Fibroblast of pulmonary artery (primary cell): Measurements from ENCODE around the gene FHOD3.
"Not testable (repeated sequence)": the region's sequence is repeated elsewhere in the genome, so short reads cannot be mapped to it uniquely, and the experiment has no call there.

Experiments
- DNase-seq: peaks from one replicate; pipeline ENCODE4 v3.0.0-alpha.2; 2010; ENCODE audit warnings: low read depth
- H3K4me3 ChIP-seq: replicated peaks from 2 replicates; pipeline ENCODE4 v1.5.1; 2011; ENCODE audit warnings: low read depth, mild to moderate bottlenecking, control low read depth, low read length, moderate library complexity
- CTCF ChIP-seq: IDR thresholded peaks from 2 replicates; pipeline ENCODE4 v1.5.1; 2011; ENCODE audit warnings: mild to moderate bottlenecking, control low read depth, low read length, inconsistent platforms; ENCODE audit errors: missing control alignments

FHOD3 gene

GRCh38 chr18:36813101-36813775, 515.7 kb downstream of the FHOD3 start:
- H3K4me3 ChIP-seq, result no peak overlapping the region
- DNase-seq, result no peak
- no peak for TF ChIP-seq CTCF

GRCh38 chr18:36813824-36814223, 516.3 kb downstream of the FHOD3 start:
- DNase-seq, result no peak
- no peak overlapping the region for H3K4me3 ChIP-seq
- TF ChIP-seq CTCF, result no peak

- no peak for TF ChIP-seq CTCF
- DNase-seq, result no peak
- H3K4me3 ChIP-seq, result no peak overlapping the region
Measured at GRCh38 chr18:36814994-36815393, 517.5 kb downstream of the FHOD3 start.

- not testable (repeated sequence) for DNase-seq, H3K4me3 ChIP-seq
Measured at GRCh38 chr18:36816096-36816495, 518.6 kb downstream of the FHOD3 start.

GRCh38 chr18:36817039-36817438, 519.5 kb downstream of the FHOD3 start:
- DNase-seq, result no peak
- TF ChIP-seq CTCF, result no peak
- H3K4me3 ChIP-seq, result no peak overlapping the region

- DNase-seq, result no peak
- TF ChIP-seq CTCF, result no peak
- H3K4me3 ChIP-seq, result no peak overlapping the region
Measured at GRCh38 chr18:36818652-36819051, 521.1 kb downstream of the FHOD3 start.

- no peak for TF ChIP-seq CTCF
- no peak overlapping the region for H3K4me3 ChIP-seq
- no peak for DNase-seq
Measured at GRCh38 chr18:36819621-36820020, 522.1 kb downstream of the FHOD3 start.
